Caco-2 (cell line): ENCODE data around the gene SLC7A11. TPM values are rescaled to one million over a fixed set of nuclear protein-coding genes. Genes with fewer than 3 reads are reported as not detected.

Experiments
- BruUV-seq: library from RNA; stranded (reverse); fragments of 400-500 nt; replicated peaks from 2 replicates; lab custom pipeline; 2021; lab: Mats Ljungman, UMichigan
- CTCF ChIA-PET: fragments of 300-600 bp; sonication (Branson Sonifier 250); formaldehyde crosslinking; loops from one replicate; lab custom pipeline; 2022; ENCODE audit warnings: antibody characterized with exemption; lab: Charles Lee
- POLR2A ChIA-PET: fragments of 300-600 bp; sonication (Branson Sonifier 250); formaldehyde crosslinking; loops from one replicate; lab custom pipeline; 2022; ENCODE audit warnings: antibody characterized with exemption; lab: Charles Lee
- DNase-seq, 2 experiments: peaks; one replicate each; pipeline versions ENCODE4 v3.0.0 to v3.0.0-alpha.2; 2020 to 2022
- H3K27me3 ChIP-seq: replicated peaks from 2 replicates; pipeline ENCODE4 v1.6.0; 2011; ENCODE audit warnings: low read length; ENCODE audit not compliant: control insufficient read depth, insufficient read depth
- H3K36me3 ChIP-seq: 2 replicates; pipeline ENCODE4 v1.5.1; 2011; ENCODE audit warnings: low read length; ENCODE audit not compliant: control insufficient read depth, insufficient read depth
- H3K4me1 ChIP-seq: fragments of 250-450 bp; sonication (Bioruptor Pico); 2 replicates; pipeline ENCODE4 v1.5.1; 2020; ENCODE audit warnings: mild to moderate bottlenecking
- H3K4me3 ChIP-seq: 2 replicates; pipeline ENCODE4 v1.5.1; 2011; ENCODE audit warnings: low read depth, mild to moderate bottlenecking, control low read depth, low read length
- H3K9me3 ChIP-seq: fragments of 250-450 bp; sonication (Bioruptor Pico); 2 replicates; pipeline ENCODE4 v1.5.1; 2020; ENCODE audit warnings: mild to moderate bottlenecking, moderate library complexity
- H3K27ac Mint-ChIP-seq: one replicate; pipeline ENCODE4 v1.8.0; 2022; ENCODE audit warnings: mixed read lengths; ENCODE audit not compliant: unreplicated experiment
- H3K27me3 Mint-ChIP-seq: one replicate; pipeline ENCODE4 v1.8.0; 2022; ENCODE audit warnings: mixed read lengths; ENCODE audit not compliant: insufficient read depth, unreplicated experiment
- H3K36me3 Mint-ChIP-seq: one replicate; pipeline ENCODE4 v1.8.0; 2022; ENCODE audit warnings: mild to moderate bottlenecking, mixed read lengths; ENCODE audit not compliant: insufficient read depth, unreplicated experiment
- H3K4me1 Mint-ChIP-seq: one replicate; pipeline ENCODE4 v1.8.0; 2022; ENCODE audit warnings: low read depth, mixed read lengths; ENCODE audit not compliant: unreplicated experiment
- H3K4me3 Mint-ChIP-seq: one replicate; pipeline ENCODE4 v1.8.0; 2022; ENCODE audit warnings: mild to moderate bottlenecking, moderate library complexity, mixed read lengths; ENCODE audit not compliant: unreplicated experiment
- H3K9me3 Mint-ChIP-seq: one replicate; pipeline ENCODE4 v1.8.0; 2022; ENCODE audit warnings: mixed read lengths; ENCODE audit not compliant: unreplicated experiment
- CTCF ChIP-seq, 2 experiments: fragments of 200-600 bp in 1 of 2; IDR thresholded peaks; 1 replicate in 1 of 2; 2 replicates in 1 of 2; pipeline versions ENCODE4 v1.5.1 to v1.8.0; 2011 to 2022; ENCODE audit warnings: antibody characterized with exemption in 1 of 2, control low read depth in 1 of 2, inconsistent platforms in 1 of 2, low read depth in 1 of 2, low read length in 1 of 2, mild to moderate bottlenecking in 1 of 2, moderate library complexity in 1 of 2; ENCODE audit not compliant: insufficient read depth in 1 of 2, severe bottlenecking in 1 of 2, unreplicated experiment in 1 of 2
- intact Hi-C: fragments of 100-400 bp; cut with micrococcal nuclease; formaldehyde crosslinking; loops from one replicate; pipeline ENCODE4 v1.10.0; 2022; ENCODE audit not compliant: unreplicated experiment
- total RNA-seq: library from RNA; stranded (reverse); gene quantifications from 2 replicates; pipeline ENCODE4 v1.2.3, GENCODE V29; 2022

The SLC7A11 gene
- total RNA-seq, 1 experiment from 2014 or later = 41.1 TPM

- no peaks in the 10 kb centered on the region for H3K9me3 Mint-ChIP-seq
- H3K36me3 Mint-ChIP-seq = peaks cover 48% of the 10 kb centered on the region
- BruUV-seq = no TSS peak
- H3K36me3 ChIP-seq = no peaks in the 10 kb centered on the region
- intact Hi-C loops = loop anchor here (5.0 kb wide), 1 partner anchor 298 kb away; no protein-coding TSS in a partner anchor
- H3K4me3 ChIP-seq = no peak overlapping the region
- no peaks in the 10 kb centered on the region for H3K27me3 ChIP-seq
- no peak overlapping the region for H3K4me3 Mint-ChIP-seq
- no peaks in the 10 kb centered on the region for H3K27me3 Mint-ChIP-seq
- ChIA-PET CTCF (no interaction called here), POLR2A (no interaction called here)
- no peak for TF ChIP-seq CTCF (IDR thresholded peaks at IDR 0.05; ENCODE audit: insufficient read depth in 1 of 2, low read depth in 1 of 2, low read length in 1 of 2, severe bottlenecking in 1 of 2, unreplicated experiment in 1 of 2)
- no peaks in the 10 kb centered on the region for H3K4me1 ChIP-seq
- DNase-seq = no peak
- H3K27ac Mint-ChIP-seq = no peak overlapping the region
- H3K9me3 ChIP-seq = no peaks in the 10 kb centered on the region
- no peaks in the 10 kb centered on the region for H3K4me1 Mint-ChIP-seq
Measured at GRCh38 chr4:138224614-138225013, 17.5 kb downstream of the SLC7A11 start.

GRCh38 chr4:138223231-138223910 is 18.8 kb downstream of the SLC7A11 start:
- Histone ChIP-seq H3K4me1 (no peaks in the 10 kb centered on the region), H3K9me3 (no peaks in the 10 kb centered on the region), H3K36me3 (no peaks in the 10 kb centered on the region), H3K4me3 (no peak overlapping the region), H3K27me3 (no peaks in the 10 kb centered on the region)
- BruUV-seq = no TSS peak
- no peak for TF ChIP-seq CTCF (IDR thresholded peaks at IDR 0.05; ENCODE audit: insufficient read depth in 1 of 2, low read depth in 1 of 2, low read length in 1 of 2, severe bottlenecking in 1 of 2, unreplicated experiment in 1 of 2)
- no peak for DNase-seq
- intact Hi-C loops = loop anchor here (5.0 kb wide), 1 partner anchor 299 kb away; no protein-coding TSS in a partner anchor
- Mint-ChIP-seq H3K4me3 (no peak overlapping the region), H3K27ac (no peak overlapping the region), H3K9me3 (no peaks in the 10 kb centered on the region), H3K27me3 (no peaks in the 10 kb centered on the region), H3K36me3 (peaks cover 45% of the 10 kb centered on the region), H3K4me1 (no peaks in the 10 kb centered on the region)
- CTCF ChIA-PET = no interaction called here
- POLR2A ChIA-PET = no interaction called here

- no peak for DNase-seq
- CTCF ChIA-PET = no interaction called here
- Histone ChIP-seq H3K27me3 (no peaks in the 10 kb centered on the region), H3K36me3 (no peaks in the 10 kb centered on the region), H3K4me1 (peaks cover 1% of the 10 kb centered on the region; the same call in 1 of the 2 replicates), H3K4me3 (no peak overlapping the region), H3K9me3 (no peaks in the 10 kb centered on the region)
- Mint-ChIP-seq H3K36me3 (peaks cover 41% of the 10 kb centered on the region), H3K4me3 (no peak overlapping the region), H3K27ac (no peak overlapping the region), H3K4me1 (peaks cover 8% of the 10 kb centered on the region), H3K27me3 (no peaks in the 10 kb centered on the region), H3K9me3 (no peaks in the 10 kb centered on the region)
- no TSS peak for BruUV-seq
- TF ChIP-seq CTCF (IDR thresholded peaks at IDR 0.05; ENCODE audit: insufficient read depth in 1 of 2, low read depth in 1 of 2, low read length in 1 of 2, severe bottlenecking in 1 of 2, unreplicated experiment in 1 of 2) = no peak
- POLR2A ChIA-PET = interaction anchor here (0.6 kb wide), 1 partner anchor 31 kb away, joined by 3 read pairs; no protein-coding TSS in a partner anchor
- intact Hi-C loops = loop anchor here (5.0 kb wide), 1 partner anchor 300 kb away; no protein-coding TSS in a partner anchor
Measured at GRCh38 chr4:138222046-138222445, 20.1 kb downstream of the SLC7A11 start.
